Measurements from ENCODE around the gene AGBL4. TPM values are rescaled to one million over a fixed set of nuclear protein-coding genes. Genes with fewer than 3 reads are reported as not detected.

The AGBL4 gene
- total RNA-seq, 1 donor from 2014 or later = under 0.01 TPM

GRCh38 chr1:48688102-48688760 lies 1335.5 kb downstream of the AGBL4 start:
- H3K9ac ChIP-seq (ENCODE audit: low read depth in 1 of 3, low read length in 3 of 3) = no peak overlapping the region
- no peaks in the 10 kb centered on the region for H3K9me3 ChIP-seq (ENCODE audit: control insufficient read depth in 3 of 3, low read length in 3 of 3)
- H3K27ac ChIP-seq (ENCODE audit: low read depth, low read length) = no peak overlapping the region
- H3K36me3 ChIP-seq (ENCODE audit: control insufficient read depth in 3 of 3, insufficient read depth in 3 of 3, low read length in 3 of 3) = no peaks in the 10 kb centered on the region
- no peak overlapping the region for H3K4me3 ChIP-seq (ENCODE audit: low read length in 3 of 3)
- peaks cover 2 to 16% (median 5%) of the 10 kb centered on the region in 3 donors for H3K27me3 ChIP-seq (ENCODE audit: control insufficient read depth in 3 of 3, insufficient read depth in 3 of 3, low read length in 3 of 3)
- H3K4me1 ChIP-seq (ENCODE audit: control insufficient read depth in 3 of 3, insufficient read depth in 3 of 3, low read length in 3 of 3) = no peaks in the 10 kb centered on the region

GRCh38 chr1:48687282-48688045 lies 1336.3 kb downstream of the AGBL4 start:
- H3K9ac ChIP-seq (ENCODE audit: low read depth in 1 of 3, low read length in 3 of 3) = no peak overlapping the region
- no peak overlapping the region for H3K4me3 ChIP-seq (ENCODE audit: low read length in 3 of 3)
- no peaks in the 10 kb centered on the region for H3K36me3 ChIP-seq (ENCODE audit: control insufficient read depth in 3 of 3, insufficient read depth in 3 of 3, low read length in 3 of 3)
- no peak overlapping the region for H3K27ac ChIP-seq (ENCODE audit: low read depth, low read length)
- H3K9me3 ChIP-seq (ENCODE audit: control insufficient read depth in 3 of 3, low read length in 3 of 3) = no peaks in the 10 kb centered on the region
- H3K27me3 ChIP-seq (ENCODE audit: control insufficient read depth in 3 of 3, insufficient read depth in 3 of 3, low read length in 3 of 3) = peaks cover 0 to 12% (median 0%) of the 10 kb centered on the region in 3 donors
- no peaks in the 10 kb centered on the region for H3K4me1 ChIP-seq (ENCODE audit: control insufficient read depth in 3 of 3, insufficient read depth in 3 of 3, low read length in 3 of 3)

- no peaks in the 10 kb centered on the region for H3K4me1 ChIP-seq (ENCODE audit: control insufficient read depth in 3 of 3, insufficient read depth in 3 of 3, low read length in 3 of 3)
- H3K9me3 ChIP-seq (ENCODE audit: control insufficient read depth in 3 of 3, low read length in 3 of 3) = no peaks in the 10 kb centered on the region
- no peak overlapping the region for H3K4me3 ChIP-seq (ENCODE audit: low read length in 3 of 3)
- no peaks in the 10 kb centered on the region for H3K36me3 ChIP-seq (ENCODE audit: control insufficient read depth in 3 of 3, insufficient read depth in 3 of 3, low read length in 3 of 3)
- H3K27me3 ChIP-seq (ENCODE audit: control insufficient read depth in 3 of 3, insufficient read depth in 3 of 3, low read length in 3 of 3) = no peaks in the 10 kb centered on the region
- no peak overlapping the region for H3K9ac ChIP-seq (ENCODE audit: low read depth in 1 of 3, low read length in 3 of 3)
- H3K27ac ChIP-seq (ENCODE audit: low read depth, low read length) = no peak overlapping the region
Observed at GRCh38 chr1:48686159-48686558, 1337.6 kb downstream of the AGBL4 start.

- no peak overlapping the region for H3K9ac ChIP-seq (ENCODE audit: low read depth in 1 of 3, low read length in 3 of 3)
- H3K36me3 ChIP-seq (ENCODE audit: control insufficient read depth in 3 of 3, insufficient read depth in 3 of 3, low read length in 3 of 3) = no peaks in the 10 kb centered on the region
- H3K9me3 ChIP-seq (ENCODE audit: control insufficient read depth in 3 of 3, low read length in 3 of 3) = no peaks in the 10 kb centered on the region
- H3K27me3 ChIP-seq (ENCODE audit: control insufficient read depth in 3 of 3, insufficient read depth in 3 of 3, low read length in 3 of 3) = no peaks in the 10 kb centered on the region
- H3K27ac ChIP-seq (ENCODE audit: low read depth, low read length) = no peak overlapping the region
- H3K4me3 ChIP-seq (ENCODE audit: low read length in 3 of 3) = no peak overlapping the region
- no peaks in the 10 kb centered on the region for H3K4me1 ChIP-seq (ENCODE audit: control insufficient read depth in 3 of 3, insufficient read depth in 3 of 3, low read length in 3 of 3)
Observed at GRCh38 chr1:48684381-48684780, 1339.4 kb downstream of the AGBL4 start.

- Histone ChIP-seq H3K4me1 (ENCODE audit: control insufficient read depth in 3 of 3, insufficient read depth in 3 of 3, low read length in 3 of 3) (no peaks in the 10 kb centered on the region), H3K27me3 (ENCODE audit: control insufficient read depth in 3 of 3, insufficient read depth in 3 of 3, low read length in 3 of 3) (no peaks in the 10 kb centered on the region), H3K9me3 (ENCODE audit: control insufficient read depth in 3 of 3, low read length in 3 of 3) (no peaks in the 10 kb centered on the region)
Observed at GRCh38 chr1:48683839-48684238, 1339.9 kb downstream of the AGBL4 start.

GRCh38 chr1:48681476-48682305 lies 1342.1 kb downstream of the AGBL4 start:
- no peak overlapping the region for H3K4me3 ChIP-seq (ENCODE audit: low read length in 3 of 3)
- no peaks in the 10 kb centered on the region for H3K9me3 ChIP-seq (ENCODE audit: control insufficient read depth in 3 of 3, low read length in 3 of 3)
- no peaks in the 10 kb centered on the region for H3K36me3 ChIP-seq (ENCODE audit: control insufficient read depth in 3 of 3, insufficient read depth in 3 of 3, low read length in 3 of 3)
- no peak overlapping the region for H3K9ac ChIP-seq (ENCODE audit: low read depth in 1 of 3, low read length in 3 of 3)
- peaks cover 0 to 3% (median 0%) of the 10 kb centered on the region in 3 donors for H3K4me1 ChIP-seq (ENCODE audit: control insufficient read depth in 3 of 3, insufficient read depth in 3 of 3, low read length in 3 of 3)
- H3K27me3 ChIP-seq (ENCODE audit: control insufficient read depth in 3 of 3, insufficient read depth in 3 of 3, low read length in 3 of 3) = no peaks in the 10 kb centered on the region
- no peak overlapping the region for H3K27ac ChIP-seq (ENCODE audit: low read depth, low read length)

More at GRCh38 chr1:48683839-48684238, 1339.9 kb downstream of the AGBL4 start:
- no peak overlapping the region for H3K9ac ChIP-seq (ENCODE audit: low read depth in 1 of 3, low read length in 3 of 3)
- no peak overlapping the region for H3K4me3 ChIP-seq (ENCODE audit: low read length in 3 of 3)
- H3K27ac ChIP-seq (ENCODE audit: low read depth, low read length) = no peak overlapping the region
- no peaks in the 10 kb centered on the region for H3K36me3 ChIP-seq (ENCODE audit: control insufficient read depth in 3 of 3, insufficient read depth in 3 of 3, low read length in 3 of 3)

GRCh38 chr1:48680411-48681035 lies 1343.2 kb downstream of the AGBL4 start:
- Histone ChIP-seq H3K4me3 (ENCODE audit: low read length in 3 of 3) (no peak overlapping the region), H3K9me3 (ENCODE audit: control insufficient read depth in 3 of 3, low read length in 3 of 3) (no peaks in the 10 kb centered on the region), H3K4me1 (ENCODE audit: control insufficient read depth in 3 of 3, insufficient read depth in 3 of 3, low read length in 3 of 3) (peaks cover 0 to 3% (median 0%) of the 10 kb centered on the region in 3 donors), H3K9ac (ENCODE audit: low read depth in 1 of 3, low read length in 3 of 3) (no peak overlapping the region), H3K36me3 (ENCODE audit: control insufficient read depth in 3 of 3, insufficient read depth in 3 of 3, low read length in 3 of 3) (no peaks in the 10 kb centered on the region), H3K27ac (ENCODE audit: low read depth, low read length) (no peak overlapping the region), H3K27me3 (ENCODE audit: control insufficient read depth in 3 of 3, insufficient read depth in 3 of 3, low read length in 3 of 3) (no peaks in the 10 kb centered on the region)

GRCh38 chr1:48679859-48680258 lies 1343.9 kb downstream of the AGBL4 start:
- H3K4me1 ChIP-seq (ENCODE audit: control insufficient read depth in 3 of 3, insufficient read depth in 3 of 3, low read length in 3 of 3) = peaks cover 0 to 3% (median 0%) of the 10 kb centered on the region in 3 donors
- no peaks in the 10 kb centered on the region for H3K27me3 ChIP-seq (ENCODE audit: control insufficient read depth in 3 of 3, insufficient read depth in 3 of 3, low read length in 3 of 3)
- H3K36me3 ChIP-seq (ENCODE audit: control insufficient read depth in 3 of 3, insufficient read depth in 3 of 3, low read length in 3 of 3) = no peaks in the 10 kb centered on the region
- no peak overlapping the region for H3K27ac ChIP-seq (ENCODE audit: low read depth, low read length)
- H3K9me3 ChIP-seq (ENCODE audit: control insufficient read depth in 3 of 3, low read length in 3 of 3) = no peaks in the 10 kb centered on the region
- no peak overlapping the region for H3K9ac ChIP-seq (ENCODE audit: low read depth in 1 of 3, low read length in 3 of 3)
- no peak overlapping the region for H3K4me3 ChIP-seq (ENCODE audit: low read length in 3 of 3)

- peaks cover 0 to 3% (median 0%) of the 10 kb centered on the region in 3 donors for H3K4me1 ChIP-seq (ENCODE audit: control insufficient read depth in 3 of 3, insufficient read depth in 3 of 3, low read length in 3 of 3)
- no peak overlapping the region for H3K9ac ChIP-seq (ENCODE audit: low read depth in 1 of 3, low read length in 3 of 3)
- H3K27ac ChIP-seq (ENCODE audit: low read depth, low read length) = no peak overlapping the region
- H3K27me3 ChIP-seq (ENCODE audit: control insufficient read depth in 3 of 3, insufficient read depth in 3 of 3, low read length in 3 of 3) = no peaks in the 10 kb centered on the region
- no peak overlapping the region for H3K4me3 ChIP-seq (ENCODE audit: low read length in 3 of 3)
- H3K9me3 ChIP-seq (ENCODE audit: control insufficient read depth in 3 of 3, low read length in 3 of 3) = no peaks in the 10 kb centered on the region
- no peaks in the 10 kb centered on the region for H3K36me3 ChIP-seq (ENCODE audit: control insufficient read depth in 3 of 3, insufficient read depth in 3 of 3, low read length in 3 of 3)
Observed at GRCh38 chr1:48678710-48679505, 1344.8 kb downstream of the AGBL4 start.

Data from skeletal muscle tissue (tissue), 4 donors.